Activated CD4-positive, alpha-beta T cell treated with anti-CD3 and anti-CD28 coated beads, Interleukin-2, Interleukin-6, amounts not matched to agents 100 ng/mL and 50 ng/mL, durations not matched to agents 16 hours and 8 hours (primary cell): ENCODE data around the gene KCTD1.
A peak's percentile ranks its signal among the peaks of the same experiment; 100 is the strongest.

ENCODE experiments used
- DNase-seq: peaks from one replicate; pipeline ENCODE4 v3.0.0-alpha.2; 2020

Gene KCTD1

DNA sequence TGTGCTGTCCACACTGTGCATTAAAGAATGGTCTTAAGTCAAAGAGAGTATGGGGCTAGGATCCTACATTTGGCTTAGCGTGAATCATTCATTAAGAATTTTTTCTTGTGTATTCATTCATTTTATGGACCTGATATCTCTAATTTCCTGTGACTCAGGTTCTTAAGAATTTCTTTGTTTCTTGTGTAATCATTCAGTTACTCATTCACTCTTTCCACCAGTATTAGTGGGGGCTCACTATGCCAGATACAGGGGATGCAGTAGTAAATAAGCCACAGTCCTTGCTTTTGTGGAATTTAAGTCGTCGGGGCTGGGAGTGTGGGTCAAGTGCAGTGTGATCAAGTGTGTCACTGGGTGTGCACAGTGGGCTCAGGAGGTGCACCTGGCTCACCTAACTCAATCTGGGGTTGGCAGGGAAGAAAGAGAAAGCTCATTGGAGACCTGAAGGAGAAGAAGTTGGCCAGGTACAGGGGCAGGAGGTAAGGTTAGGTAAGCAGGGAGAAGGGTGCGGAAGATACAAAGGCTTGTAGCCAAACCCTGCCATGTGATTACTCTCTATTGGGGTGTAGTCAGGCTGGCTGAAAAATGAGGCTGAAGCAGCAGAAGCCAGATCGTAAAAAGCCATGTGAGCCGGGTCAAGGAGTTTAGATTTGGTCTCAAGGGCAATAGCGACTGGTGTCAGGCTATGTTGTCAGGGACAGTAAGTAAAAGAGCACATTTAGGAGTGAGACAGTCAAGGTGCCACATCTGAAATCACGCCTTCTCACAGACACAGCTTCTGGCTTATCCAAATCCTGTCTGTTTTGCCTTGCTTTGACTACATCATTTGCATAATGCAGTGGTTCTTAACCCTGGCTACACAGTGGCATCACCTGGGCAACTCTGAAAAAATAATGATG, 67.2 kb downstream of the KCTD1 start:
- DNase-seq: no peak

DNA sequence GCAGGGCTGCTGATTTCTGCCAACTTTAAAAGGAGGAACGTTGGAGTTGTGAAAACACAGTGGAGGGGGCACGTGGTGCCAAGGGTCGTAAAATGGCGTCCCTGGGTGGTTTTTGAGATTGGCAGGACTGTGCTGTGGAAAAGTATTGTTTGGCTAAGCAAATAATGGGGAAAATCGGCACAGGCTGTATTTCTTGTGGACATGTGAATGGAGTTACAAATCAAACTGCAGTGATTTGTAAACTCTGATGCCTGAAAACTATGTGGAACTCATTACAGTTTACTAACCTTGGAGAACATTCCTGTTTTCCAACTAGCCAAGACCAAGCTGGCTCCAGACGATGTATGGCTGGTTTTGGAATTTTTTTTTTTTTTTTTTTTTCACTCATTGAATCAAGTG, 68.7 kb downstream of the KCTD1 start:
- no peak for DNase-seq

- no peak for DNase-seq
These were observed 69.2 kb downstream of the KCTD1 start for GRCh38 chr18:26479065-26479680.

- DNase-seq: no peak
These were observed 70.4 kb downstream of the KCTD1 start for GRCh38 chr18:26477828-26478466.

GRCh38 chr18:26476697-26477096, 71.7 kb downstream of the KCTD1 start:
- DNase-seq: no peak

DNA sequence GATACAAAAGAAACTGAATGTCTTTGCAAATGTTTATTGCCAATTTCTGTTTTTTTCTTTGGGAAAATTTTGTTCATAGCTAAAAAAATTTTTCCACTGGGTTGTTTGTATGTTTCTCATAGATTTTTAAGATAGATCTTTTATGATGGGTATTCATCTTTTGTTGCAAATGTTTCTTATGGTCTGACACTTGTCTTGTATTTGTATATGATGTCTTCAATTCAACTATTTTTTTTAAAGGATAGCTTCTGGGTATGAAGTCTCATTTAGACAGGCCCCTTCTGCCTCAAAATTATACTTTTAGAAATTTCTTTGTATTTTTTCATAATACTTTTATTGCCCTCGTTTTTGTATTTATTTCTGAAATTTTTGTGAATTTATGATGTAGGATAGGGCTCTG, 73.8 kb downstream of the KCTD1 start:
- no peak for DNase-seq

- no peak for DNase-seq
These were observed 74.7 kb downstream of the KCTD1 start for GRCh38 chr18:26473672-26474071.

GRCh38 chr18:26471826-26472225, 76.5 kb downstream of the KCTD1 start:
- DNase-seq: no peak

- no peak for DNase-seq
These were observed 77.3 kb downstream of the KCTD1 start for GRCh38 chr18:26471027-26471426.

DNA sequence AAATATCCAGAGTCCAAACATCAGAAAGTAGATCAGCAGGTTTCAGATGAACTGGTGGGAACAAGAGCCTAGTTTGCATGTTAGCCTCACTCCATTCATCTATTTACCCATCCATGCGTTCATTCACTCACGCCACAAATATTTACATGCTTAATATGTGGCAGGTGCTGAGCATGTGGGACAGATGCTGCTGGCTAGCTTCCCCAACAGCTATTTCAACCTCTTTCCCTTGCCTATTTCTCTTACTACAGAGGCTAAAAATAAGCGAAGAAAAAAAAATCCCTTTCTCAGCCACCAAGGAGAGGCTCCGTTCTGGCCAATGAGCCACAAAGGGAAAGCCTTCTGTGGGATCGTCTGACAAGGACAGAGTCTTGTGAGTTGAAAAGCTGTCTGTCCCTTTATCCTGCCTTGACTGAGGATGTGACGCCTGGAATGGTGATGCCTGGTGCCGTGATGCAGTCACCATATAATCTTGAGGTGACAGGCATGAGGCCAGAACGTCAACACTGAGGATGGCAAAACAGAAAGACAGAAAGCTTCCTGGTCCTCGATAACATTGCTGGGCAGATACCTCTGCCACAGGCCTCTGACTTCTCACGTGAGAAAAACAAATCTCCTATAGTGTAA, 78.2 kb downstream of the KCTD1 start:
- no peak for DNase-seq

- DNase-seq: peak; percentile 17
These were observed 79.4 kb downstream of the KCTD1 start for GRCh38 chr18:26468931-26469340.

DNA sequence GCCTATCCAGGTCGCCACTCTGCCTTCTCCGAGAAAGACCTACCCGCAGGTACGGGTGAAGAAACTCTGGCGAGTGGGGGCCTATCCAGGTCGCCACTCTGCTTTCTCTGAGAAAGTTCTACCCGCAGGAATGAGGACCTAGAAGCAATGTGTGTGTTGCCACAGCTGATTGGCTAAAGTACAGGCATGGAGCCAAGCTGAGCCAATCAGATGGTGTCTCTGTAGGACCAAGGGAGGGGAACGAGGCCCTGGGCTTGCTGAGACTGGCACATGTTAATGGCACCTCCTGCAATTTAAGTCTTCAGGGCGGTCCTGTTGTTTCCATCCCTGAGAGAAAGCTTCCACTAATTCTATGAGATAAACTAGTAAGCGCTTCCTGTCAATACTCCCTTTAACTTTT, 82.3 kb downstream of the KCTD1 start:
- DNase-seq: no peak

DNA sequence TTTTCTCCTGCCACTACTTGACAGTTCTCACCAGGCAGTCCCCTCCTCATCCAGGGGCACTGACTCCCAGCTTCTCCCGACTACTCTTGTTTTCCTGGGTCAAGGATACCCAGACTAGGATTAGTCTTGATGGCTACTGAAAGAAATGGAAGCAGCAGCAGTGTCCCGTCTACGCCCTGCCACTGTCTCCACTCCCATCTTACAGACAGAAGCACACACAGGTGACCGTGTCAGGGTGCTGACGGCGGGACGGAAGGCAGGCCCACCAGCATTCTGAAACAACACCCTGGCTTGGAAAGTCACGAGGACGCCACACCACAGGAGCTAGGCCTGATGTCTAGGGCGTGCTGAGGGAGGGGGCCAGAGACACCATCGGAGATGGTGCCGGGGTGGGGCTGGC, 82.9 kb downstream of the KCTD1 start:
- no peak for DNase-seq

DNA sequence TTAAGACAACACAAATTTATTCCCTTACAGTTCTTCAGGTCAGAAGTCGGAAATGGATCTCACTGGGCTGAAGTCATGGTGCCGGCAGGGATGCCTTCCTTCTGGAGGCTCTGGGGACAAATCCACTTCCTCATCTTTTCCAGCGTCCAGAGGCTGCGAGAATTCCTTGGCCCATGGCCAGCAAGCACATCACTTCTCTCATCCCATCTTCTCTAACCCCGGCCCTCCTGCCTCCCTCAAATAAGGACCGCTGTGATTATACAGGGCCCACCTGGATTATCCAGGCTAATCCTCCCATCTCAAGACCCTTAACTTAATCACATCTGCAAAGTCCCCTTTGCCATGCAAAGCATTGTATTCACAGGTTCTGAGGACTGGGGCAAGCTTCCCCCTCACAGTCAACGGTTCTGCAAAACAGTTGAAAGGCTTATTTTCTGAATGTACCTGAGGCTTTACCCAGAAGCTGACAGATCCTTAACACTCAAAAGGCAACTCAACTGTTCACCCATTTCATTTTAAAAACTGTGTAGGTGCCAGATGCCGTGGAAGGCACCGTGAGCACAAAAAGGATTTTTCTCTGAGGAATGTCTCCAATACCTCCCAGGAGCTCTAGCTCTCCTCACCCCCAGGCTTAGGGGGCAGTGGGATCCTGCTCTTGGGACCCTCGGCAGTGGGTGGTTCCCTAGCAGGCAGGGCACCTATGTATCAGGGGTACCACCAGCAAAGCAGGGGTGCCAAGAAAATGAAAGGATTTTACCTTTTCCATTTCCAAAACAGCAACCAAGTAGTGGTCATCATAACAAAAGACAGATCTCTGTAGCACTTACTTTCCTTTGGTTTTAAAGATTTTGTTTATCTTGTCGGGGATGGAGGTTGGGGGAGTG, 84.0 kb downstream of the KCTD1 start:
- no peak for DNase-seq

DNA sequence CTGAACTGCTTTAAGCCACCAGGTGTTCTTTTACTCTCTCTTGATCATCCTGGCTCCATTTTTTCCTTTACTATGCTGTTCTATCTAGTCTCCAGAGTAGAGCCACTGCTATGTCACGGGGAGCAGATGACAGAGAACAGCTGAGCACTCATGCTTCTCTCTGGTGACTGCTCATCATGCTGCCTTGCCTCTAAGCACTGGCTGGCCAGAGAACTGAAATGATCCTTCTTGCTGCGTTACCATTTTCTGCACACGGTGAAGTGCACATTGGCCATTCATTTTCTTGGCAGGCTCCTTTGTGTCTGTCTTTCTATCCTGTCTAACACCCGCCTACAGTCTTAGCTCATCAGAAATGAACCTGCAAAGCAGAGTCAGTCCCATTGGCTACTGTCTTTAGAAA, 86.0 kb downstream of the KCTD1 start:
- DNase-seq: no peak

GRCh38 chr18:26461405-26461804, 86.9 kb downstream of the KCTD1 start:
- no peak for DNase-seq

- DNase-seq: no peak
These were observed 87.8 kb downstream of the KCTD1 start for GRCh38 chr18:26460449-26461091.

DNA sequence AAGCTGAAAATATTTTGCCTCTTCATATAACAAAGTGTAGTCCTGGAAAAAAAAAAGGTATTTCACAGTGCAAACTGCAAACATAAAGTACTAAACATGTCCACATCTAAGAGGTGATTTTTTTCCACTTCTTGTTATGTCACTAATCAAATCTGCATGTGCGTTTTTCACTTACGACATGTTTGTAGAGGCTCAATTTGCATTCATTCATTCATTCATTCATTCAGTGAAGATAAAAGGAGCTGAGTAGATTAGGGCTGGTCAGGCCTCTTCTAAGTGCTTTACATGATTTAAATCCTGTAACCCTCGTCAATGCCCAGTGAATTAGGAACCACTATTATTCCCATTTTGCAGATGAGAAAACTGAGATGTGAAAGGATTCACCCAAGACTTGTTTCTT, 88.5 kb downstream of the KCTD1 start:
- DNase-seq: no peak

DNA sequence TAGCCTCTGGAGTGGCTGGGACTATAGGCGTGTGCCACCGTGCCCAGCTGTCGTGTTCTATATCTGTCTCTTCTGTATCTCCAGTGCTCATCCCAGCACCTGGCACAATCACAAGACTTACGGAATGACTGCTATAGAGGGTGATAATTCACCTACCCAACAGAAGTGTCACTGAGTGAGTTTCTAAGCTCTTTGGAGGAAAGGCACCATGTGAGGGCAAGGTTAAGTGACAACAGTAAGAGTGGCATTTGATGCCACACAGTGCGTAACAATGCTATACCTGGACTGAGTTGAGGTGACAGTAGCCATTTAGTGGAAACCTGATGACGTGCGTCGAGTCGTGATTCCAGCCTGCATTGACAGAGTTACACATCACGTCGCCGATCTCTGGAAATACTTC, 89.0 kb downstream of the KCTD1 start:
- no peak for DNase-seq

DNA sequence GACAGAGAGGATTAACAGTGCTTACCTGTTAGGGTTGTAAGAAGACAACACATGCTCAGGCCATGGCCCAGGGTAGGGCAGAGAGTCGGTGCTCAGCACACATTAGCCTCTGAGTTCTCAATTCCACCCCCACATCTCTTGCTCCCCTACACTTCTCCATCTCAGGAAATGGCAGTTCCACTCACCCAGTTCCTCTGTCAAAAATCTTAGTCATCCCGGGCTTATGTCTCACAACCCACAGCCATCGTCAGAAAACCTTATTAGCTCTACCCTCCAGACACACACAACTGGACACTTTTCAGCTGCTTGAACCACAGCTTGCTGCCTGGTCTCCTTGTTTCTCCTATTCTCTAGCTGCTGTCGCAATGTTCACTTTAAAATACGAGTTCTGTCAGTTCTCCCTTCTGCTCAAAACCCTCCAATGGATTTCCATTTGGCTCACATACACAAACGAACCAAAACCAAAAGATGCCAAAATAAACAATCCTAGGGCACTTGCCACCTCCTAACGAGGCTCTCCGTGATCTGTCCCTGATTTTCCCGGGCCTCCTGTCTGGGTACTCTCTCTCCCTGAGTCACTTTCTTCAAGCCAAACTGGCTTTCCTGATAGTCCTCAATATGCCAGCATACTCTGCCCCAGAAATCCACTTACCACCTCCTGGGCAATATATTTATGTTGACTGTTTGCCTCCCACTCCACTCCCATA, 89.7 kb downstream of the KCTD1 start:
- peak; percentile 49 for DNase-seq

GRCh38 chr18:26457611-26458353, 90.6 kb downstream of the KCTD1 start:
- no peak for DNase-seq
